Hematopoietic multipotent progenitor cell treated with erythropoietin and hydrocortisone succinate and interleukin-3 and kit ligand, for 17 days (in vitro differentiated cells): ENCODE measurements around the gene CCDC107.
A peak's percentile ranks its signal among the peaks of the same experiment; 100 is the strongest.

Source experiments
- DNase-seq: peaks from one replicate; pipeline ENCODE4 v3.0.0-alpha.2; 2015; ENCODE audit warnings: low spot score

Gene CCDC107

GRCh38 chr9:35682520-35683315, 24.6 kb downstream of the CCDC107 start:
- DNase-seq, result no peak

- no peak for DNase-seq
These were observed 25.2 kb downstream of the CCDC107 start for GRCh38 chr9:35683323-35683722.

DNA sequence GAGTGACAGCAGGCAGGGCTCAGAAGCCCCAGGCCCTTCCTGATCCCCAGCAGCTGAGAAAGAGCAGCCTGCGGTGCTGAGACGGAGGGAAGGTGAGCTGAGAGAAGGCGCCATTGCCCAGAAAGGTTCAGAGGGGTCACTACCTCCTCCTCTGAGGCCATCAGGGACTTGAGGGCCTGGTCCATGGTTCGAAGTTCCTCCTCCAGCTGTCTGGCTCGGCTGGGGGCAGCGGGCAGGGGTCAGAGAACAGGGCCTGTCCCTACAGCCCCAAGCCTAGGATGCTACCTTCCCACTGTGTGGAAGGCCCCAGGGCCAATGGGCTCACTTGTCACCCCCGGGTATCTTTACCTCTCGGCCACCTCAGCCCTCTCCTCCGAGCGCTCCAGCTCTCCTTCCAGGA, 26.8 kb downstream of the CCDC107 start:
- DNase-seq, result no peak

DNA sequence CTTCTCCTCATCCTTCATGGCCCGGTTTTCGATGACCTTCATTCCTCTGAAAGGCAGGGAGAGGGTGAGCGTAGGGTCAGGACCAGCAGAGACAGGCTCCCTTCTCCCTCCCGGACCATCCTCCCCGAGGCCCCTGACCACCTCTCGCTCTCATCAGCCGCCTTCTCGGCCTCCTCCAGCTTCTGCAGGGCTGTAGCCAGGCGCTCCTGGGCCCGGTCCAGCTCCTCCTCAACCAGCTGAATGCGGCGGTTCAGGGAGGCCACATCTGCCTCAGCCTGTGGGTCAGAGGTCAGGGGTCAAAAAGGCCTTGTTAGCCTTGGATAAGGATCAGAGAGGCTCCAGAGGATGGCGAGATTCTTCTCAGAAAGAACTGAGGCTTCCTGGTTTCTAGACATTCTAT, 27.4 kb downstream of the CCDC107 start:
- no peak for DNase-seq

- DNase-seq, result no peak
These were observed 28.4 kb downstream of the CCDC107 start for GRCh38 chr9:35686222-35687203.

GRCh38 chr9:35687306-35687705, 29.2 kb downstream of the CCDC107 start:
- no peak for DNase-seq

GRCh38 chr9:35687972-35688557, 30.0 kb downstream of the CCDC107 start:
- DNase-seq, result no peak

- no peak for DNase-seq
These were observed 30.8 kb downstream of the CCDC107 start for GRCh38 chr9:35688558-35689541.

DNA sequence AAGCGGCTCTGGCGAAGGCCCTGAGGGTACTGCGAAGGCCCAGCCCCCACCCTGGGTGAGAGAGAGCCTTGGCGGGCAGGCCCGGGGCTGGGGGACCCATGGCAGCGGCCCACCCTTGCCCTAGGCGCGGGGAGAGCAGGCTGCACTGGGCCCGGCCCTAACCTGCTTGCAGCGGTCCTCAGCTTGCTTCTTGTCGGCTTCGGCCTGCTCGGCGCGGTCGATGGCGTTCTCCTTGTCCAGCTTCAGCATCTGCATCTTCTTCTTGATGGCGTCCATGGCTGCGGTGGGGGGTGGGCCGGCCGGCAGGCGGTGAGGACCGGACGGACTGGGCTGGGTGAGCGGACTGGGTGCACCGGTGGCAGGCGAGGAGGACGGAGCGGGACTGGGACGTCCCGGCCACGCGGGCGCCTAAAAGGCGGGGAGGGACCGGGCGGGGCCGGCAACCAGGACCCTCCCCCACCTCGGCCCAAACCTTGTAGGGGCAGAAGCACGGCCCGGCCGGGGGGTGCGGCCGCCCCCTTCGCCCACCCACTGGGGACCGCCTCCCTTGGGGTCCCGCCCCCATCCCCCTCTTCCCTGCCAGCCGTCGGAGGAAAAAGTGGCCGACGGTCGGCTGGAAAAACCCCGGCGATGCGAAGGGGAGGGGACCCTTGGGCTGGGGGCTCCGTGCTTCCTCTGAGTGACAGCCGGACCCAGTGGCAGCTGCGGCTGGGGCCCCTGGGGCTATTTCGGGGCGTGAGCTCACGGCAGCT, 31.6 kb downstream of the CCDC107 start, which contains the start of gene TPM2:
Gene TPM2, minus strand, starts transcription at position 384 of the 752 bp plus-strand sequence. Its CDS starts 108 bp downstream, at position 276.
- DNase-seq, result no peak

- no peak for DNase-seq
These were observed 32.2 kb downstream of the CCDC107 start for GRCh38 chr9:35690294-35690613.

- DNase-seq, result no peak
These were observed 32.7 kb downstream of the CCDC107 start for GRCh38 chr9:35690614-35691333.

- DNase-seq, result no peak
These were observed 33.2 kb downstream of the CCDC107 start for GRCh38 chr9:35691334-35691650.

DNA sequence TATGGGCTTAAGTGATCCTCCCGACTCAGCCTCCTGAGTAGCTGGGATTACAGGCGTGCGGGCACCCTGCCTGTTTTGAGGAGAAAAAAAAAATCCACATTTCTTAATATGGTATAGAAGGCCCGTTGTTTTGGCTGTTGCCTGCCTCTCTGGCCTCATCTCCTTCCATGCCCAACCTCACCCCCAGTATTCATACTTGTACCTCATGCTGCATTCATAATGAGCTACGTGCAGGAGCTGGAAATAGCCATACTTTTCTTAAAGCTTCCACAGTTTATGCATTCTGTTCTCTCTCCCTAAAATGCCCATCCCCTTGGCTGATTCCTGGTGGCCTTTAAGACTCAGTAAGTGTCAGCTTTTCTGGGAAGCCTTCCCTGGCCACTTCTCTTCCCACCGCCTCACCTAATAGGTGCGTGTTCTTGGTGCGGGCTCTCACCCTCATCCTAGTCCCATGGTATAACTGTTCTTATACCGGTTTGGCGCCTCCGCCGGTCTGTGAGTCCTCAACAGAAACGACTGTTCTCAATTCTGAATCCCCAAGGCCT, 33.7 kb downstream of the CCDC107 start:
- DNase-seq, result no peak

DNA sequence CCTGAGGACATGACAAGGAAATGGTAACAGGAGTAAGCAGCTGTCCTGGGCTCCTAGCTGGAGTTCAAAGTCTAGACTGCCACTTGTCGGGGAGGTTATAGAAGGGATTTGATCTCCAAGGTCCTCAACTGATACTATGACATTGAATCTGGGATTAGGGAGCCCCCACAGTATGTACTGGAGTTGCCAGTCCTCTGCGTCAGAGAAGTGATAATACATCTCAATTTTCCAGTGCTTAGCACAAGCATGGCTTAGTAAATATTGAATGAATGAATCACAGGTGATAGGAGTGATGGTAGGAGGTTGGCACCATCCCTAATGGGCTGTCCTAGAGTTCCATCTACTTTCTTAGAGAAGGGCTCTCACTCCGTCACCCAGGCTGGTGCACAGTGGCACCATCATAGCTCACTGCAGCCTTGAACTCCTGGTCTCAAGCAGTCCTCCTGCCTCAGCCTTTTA, 37.9 kb downstream of the CCDC107 start:
- DNase-seq, result no peak

DNA sequence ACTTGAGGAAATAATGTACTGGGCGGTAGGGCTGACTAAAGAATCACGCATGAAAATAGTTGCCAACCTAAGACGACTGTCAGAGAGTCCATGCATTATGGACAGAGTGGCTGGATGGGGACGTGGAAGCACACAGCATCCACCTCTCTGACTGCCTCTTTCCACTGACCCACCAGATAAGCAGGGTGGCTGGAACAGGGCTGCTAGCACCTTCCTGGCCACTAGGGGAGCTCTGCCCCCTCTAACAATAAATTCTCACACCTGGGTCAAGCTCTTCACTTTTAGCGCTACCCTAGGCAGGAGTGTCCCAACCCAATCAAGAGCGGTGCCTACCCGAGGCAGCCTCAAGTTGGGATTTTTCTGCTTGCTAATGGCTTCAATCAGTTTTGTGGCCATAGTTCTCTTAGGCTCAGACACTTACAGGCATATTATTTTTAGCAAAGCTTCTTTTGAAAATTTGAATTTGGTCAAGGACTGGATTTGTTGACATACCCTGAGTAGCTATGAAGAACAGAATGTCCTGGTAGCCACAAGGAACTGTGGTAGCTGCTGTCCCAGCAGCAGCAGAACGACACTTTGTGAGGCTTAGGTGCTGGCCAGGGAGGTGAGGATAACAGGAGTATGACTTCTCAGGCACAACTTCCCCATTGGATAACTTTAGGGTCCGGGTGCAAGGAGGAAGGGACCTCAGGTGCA, 38.6 kb downstream of the CCDC107 start:
- peak; percentile 71 for DNase-seq

- DNase-seq, result no peak
These were observed 39.4 kb downstream of the CCDC107 start for GRCh38 chr9:35697486-35697885.

DNA sequence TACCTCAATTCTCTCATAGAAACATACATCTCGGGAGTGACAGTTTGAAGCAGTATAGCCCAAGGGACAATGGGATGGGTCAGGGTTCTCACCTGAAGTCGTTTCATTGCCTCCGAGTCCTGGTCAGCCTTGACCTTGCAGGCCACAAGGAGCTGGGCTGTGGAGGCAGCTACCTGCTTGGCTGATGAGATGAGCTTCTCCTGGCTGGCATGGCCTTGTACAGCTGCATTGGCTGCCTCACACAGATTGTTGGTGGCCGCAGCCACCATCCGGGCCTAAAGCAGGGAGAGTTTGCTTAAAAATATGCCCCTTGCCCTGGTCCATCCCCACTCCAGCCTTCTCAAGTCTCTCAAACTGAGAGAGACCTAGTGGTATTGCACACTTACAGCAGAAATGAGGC, 40.1 kb downstream of the CCDC107 start:
- no peak for DNase-seq

DNA sequence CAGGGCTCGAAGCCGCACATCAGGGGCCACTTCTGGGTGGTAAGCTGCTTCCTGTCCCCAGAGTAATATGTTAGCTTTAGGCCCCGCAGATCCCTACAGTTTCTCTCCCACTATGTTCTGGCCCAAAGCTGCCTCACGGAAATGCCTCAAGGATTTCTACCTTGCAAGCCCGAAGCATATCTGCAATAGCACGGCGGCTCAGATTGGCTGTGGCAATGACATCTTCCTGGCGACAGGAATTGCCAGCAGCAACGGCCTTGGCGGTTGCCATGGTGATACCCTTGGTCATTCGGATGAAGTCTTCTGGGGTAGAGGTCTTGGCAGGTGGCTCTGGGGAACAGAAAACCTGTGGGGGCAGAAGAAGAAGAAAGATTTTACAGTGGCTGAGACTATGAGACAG, 41.9 kb downstream of the CCDC107 start:
- no peak for DNase-seq

DNA sequence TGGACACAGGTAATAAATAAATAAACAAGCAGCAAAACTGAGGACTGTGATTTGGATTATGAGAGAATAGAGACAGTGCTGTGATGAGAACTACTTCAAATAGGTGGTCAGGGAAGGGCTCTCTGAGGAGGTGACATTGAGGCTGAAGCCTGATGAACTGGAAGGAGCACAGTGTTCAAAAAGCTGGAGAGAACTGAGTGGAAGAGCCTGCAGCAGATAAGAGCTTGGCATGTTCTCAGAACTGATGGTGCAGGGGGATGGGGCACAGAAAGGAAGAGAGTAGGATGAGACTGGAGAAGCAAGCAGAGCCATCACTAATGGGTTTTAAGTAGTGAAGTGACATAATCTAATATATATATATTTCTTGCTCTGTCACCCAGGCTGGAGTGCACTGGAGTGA, 42.9 kb downstream of the CCDC107 start:
- no peak for DNase-seq
